HG03066 (cell line): ENCODE results near the gene RAB34.

Source experiments
- ATAC-seq: cut with Tn5 transposase; IDR thresholded peaks from one replicate; pipeline ENCODE4 v1.9.1; 2021; ENCODE audit warnings: low read depth; ENCODE audit not compliant: unreplicated experiment

Gene RAB34

GRCh38 chr17:28693869-28694268 lies 23.8 kb downstream of the RAB34 start:
- ATAC-seq, result no peak

GRCh38 chr17:28689011-28689410 lies 28.7 kb downstream of the RAB34 start:
- ATAC-seq, result no peak

GRCh38 chr17:28688481-28688880 lies 29.2 kb downstream of the RAB34 start:
- ATAC-seq, result no peak

GRCh38 chr17:28686296-28686695 lies 31.4 kb downstream of the RAB34 start:
- ATAC-seq, result no peak

GRCh38 chr17:28685366-28685765 lies 32.3 kb downstream of the RAB34 start:
- ATAC-seq, result no peak

- ATAC-seq, result no peak
These were observed 32.7 kb downstream of the RAB34 start for GRCh38 chr17:28684963-28685362.

GRCh38 chr17:28682655-28683054 lies 35.0 kb downstream of the RAB34 start:
- no peak for ATAC-seq

GRCh38 chr17:28675980-28676379 lies 41.7 kb downstream of the RAB34 start:
- no peak for ATAC-seq

GRCh38 chr17:28675490-28675889 lies 42.2 kb downstream of the RAB34 start:
- ATAC-seq, result no peak

- no peak for ATAC-seq
These were observed 47.8 kb downstream of the RAB34 start for GRCh38 chr17:28669918-28670317.

GRCh38 chr17:28667870-28668269 lies 49.8 kb downstream of the RAB34 start:
- ATAC-seq, result no peak

GRCh38 chr17:28665994-28666393 lies 51.7 kb downstream of the RAB34 start:
- no peak for ATAC-seq
